ENCODE results near the gene ACOT7.

ACOT7 gene

DNA sequence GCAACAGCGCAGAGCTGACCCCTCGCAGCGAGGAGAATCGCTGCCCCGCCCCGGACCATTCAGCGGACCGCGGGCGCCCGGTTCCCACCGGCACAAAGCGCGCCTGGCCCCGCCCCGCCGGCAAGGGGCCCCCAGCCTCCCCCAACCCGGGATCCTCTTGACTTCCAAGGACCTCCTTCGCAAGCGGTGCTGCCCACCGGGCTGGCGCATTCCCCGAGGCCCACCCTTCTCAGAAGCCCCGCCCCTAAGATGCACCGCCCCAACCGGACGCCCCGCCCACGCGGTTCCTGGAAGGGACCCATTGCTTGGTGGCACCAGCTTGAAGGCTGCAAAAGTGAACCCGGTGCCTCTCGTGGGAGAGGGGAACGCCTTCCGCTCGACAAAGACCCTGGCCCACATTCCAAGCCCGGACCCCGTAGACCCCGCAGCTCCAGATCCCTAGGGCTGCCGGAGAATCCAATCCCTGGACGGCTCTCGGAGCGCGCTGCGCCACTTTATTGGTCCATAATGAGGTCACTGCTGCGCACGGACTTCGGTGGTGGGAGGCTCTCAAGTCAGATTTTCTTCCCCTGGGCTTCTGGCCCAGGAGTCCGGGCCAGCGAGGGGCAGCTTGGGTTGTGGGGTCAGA is 147.6 kb downstream of the ACOT7 start:
- peak; percentile 21 for DNase-seq

DNA sequence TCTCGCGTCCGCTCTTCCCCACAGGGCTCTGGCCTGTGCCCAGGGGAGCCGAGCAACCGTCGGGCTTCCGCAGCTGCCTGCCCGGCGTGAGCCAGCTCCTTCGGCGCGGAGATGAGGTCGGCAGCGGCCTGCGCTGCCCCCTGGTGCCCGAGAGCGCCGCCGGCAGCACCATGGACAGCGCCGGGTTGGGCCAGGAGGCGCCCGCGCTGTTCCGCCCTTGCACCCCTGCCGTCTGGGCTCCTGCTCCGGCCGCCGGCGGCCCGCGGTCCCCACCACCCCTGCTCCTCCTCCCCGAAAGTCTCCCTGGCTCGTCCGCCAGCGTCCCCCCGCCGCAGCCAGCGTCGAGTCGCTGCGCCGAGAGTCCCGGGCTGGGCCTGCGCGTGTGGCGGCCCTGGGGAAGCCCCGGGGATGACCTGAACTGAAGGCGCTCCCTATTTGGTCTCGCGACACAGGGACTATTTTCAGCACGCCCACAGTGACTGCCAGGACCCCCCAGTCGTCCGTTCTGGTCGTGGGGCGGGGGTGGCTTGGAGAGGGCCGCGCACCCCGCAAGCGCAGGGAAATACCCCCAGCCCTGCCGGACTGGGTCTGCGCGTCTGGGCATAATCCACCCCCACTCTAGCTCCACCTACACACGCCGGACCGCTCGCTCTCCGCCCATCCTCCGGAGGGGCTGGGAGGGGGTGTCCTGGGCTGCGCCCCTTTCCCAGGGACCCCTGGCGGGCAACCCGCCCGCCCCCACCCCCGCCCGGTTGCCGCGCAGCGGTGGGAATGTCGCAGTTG is 148.3 kb downstream of the ACOT7 start:
- peak; percentile 57 for DNase-seq

DNA sequence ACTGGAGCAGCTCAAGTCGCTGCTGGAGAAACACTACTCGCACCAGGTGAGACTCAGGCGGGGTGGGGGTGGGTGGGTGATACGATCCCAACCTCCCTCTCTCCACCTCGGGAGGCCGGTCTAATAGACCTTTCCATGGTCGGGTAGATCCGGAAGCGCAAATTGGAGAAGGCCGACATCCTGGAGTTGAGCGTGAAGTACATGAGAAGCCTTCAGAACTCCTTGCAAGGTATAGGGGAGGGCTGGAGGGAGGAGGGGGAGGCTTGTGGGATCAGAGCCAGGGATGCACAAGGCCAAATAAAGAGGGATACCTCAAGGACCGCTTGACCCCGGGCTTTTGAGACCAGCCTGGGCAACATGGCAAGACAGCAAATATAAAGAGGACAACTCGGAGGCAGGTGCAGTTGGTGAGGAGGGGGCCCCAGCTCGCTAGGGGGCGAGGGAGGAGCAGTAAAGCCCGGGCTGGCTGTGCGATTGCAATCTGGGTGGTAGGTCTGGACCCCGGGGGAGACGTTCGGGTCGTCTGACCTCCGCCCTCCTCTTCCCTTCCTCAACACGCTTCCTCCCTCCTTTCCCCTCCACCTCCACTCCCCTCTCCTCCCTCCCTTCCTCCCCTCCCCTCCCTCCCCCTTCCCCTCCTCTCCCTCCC is 149.0 kb downstream of the ACOT7 start:
- DNase-seq = no peak

DNA sequence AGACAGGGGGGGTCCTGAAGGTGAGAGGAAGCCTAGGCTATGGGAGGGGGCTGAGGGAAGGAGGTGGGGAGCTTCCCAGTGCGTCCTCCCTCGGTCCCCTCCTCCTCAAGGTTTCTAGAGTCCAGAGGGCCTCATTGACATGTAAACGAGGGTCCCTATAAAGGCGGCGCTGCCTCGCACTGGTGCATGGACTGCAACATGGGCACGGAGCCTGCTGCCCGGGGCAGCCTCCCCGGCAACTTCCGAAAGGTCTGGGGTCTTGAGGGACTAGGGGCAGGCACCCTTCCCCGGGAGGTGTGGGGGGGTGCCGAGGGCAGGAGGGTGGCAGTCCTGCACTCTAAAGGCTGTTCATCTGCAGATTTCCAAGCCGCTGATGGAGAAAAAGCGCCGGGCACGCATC is 149.6 kb downstream of the ACOT7 start, which contains the start of gene HES3:
HES3 (plus strand) TSS at position 187 of the 400 bp plus-strand sequence; CDS start at position 374, 187 bp downstream.
- DNase-seq = no peak

DNA sequence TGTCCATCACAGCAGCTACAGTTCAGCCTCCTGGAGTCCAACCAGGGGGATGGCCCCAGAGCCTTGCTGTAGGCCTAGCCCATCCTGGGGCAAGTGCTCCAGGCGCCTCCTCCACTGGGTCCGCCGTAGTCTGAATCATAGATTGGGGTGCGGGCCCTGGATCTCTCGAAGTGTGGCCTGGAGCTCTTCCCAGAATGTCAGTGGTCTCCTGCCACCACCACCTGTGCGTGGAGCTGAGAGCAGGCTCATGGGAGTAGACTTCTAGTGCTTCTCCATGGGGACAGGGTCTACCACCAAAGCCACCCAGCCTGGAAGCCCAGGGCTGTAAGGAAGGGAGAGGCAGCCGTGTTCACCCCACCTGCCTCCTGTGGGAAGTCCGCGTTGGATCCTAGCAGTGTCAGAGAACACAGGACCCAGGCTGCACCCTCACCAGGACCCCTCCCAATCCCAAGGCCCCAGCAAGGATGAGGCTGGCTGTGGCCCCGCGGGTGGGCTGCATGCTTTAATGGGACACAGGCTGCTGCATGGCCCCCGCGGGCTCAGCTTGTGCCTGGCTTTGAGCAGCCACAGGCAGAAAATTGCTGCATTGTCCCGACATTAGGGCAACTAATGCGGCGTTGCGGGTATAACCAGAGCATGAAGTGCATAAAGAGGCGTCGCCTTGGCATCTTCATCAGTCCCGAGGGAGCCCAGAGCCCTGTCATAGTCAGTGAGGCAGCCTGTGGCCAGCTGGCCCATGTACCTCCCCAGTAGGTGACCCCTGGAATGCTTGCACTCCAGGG is 150.3 kb downstream of the ACOT7 start:
- DNase-seq = no peak

DNA sequence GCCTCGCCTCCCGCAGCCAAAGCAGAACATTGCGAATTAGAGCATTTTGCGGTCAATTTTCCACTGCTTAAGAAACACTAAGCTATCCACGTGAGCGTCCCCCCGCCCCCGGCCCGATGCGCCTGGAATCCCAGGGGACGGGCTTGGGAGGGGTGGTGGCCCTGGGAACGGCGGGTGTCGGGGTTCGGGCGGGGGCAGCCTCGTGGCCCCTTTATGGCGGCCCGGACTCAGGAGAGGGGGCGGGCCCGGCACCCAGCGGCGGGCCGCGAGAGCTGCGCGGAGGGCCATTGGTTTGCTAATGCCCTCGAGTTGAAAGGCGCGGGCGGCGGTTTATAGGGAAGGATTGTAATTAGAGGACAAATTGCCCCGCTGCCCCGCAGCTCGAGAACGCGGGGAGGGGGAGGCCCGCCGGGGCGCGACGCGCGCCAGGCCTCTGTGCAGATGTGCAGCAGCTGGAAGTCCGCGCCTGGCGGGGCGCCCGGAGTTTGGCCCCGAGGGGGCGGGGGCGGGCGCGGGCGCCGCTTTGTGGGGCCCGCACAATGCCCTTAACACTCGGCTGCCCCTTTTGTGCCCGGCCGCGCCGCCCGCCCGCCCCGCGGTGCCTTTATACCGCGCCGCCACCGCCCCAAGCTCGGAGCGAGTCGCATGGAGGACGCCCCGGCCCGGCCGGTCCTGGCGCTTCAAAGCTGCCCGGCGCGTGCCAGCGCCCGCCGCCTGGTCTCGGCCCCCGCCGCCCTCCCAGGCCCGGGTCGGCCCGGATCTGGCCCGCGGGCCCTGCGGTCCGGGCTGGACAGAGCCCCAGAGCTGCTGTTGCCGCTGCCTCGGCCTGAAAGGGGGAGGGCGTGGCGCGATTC is 151.5 kb downstream of the ACOT7 start:
- no peak for DNase-seq

DNA sequence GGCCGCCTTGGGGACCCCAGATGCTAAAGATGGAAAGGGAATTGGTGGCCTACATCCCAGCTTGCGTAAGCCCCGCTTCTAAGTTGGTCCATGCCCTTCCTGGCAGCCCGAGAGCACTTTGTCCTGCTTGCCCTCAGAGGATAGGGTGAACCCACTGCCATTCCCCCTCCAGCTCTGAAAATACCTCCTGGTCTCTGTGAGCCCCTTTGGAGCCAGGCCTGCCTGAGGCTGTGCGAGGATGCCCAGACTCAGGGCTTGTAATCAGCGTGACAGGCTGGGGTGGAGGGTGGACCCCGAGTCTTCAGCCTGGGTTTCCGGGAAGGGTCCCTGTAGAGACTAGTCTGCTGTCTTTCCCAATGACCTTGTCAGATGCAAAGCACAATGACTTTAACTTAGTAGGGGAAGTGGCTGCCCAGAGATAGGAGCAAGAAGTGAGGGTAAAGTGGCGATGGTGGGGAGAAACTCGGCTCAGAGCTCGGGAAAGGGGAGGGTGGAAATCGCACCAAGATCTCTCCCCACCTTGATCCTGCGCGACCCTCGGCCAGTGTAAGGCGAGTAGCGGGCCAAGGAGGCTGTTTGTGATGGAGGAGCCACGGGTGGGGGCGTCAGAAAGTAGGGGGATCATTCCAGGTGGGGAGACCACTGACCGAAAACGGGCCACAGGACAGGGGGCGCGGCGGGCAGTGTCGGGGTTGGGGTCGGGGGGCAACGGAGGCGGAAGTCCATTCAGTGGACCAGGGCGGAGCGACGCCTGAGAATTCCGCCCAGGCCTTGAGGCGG is 152.3 kb downstream of the ACOT7 start:
- no peak for DNase-seq

DNA sequence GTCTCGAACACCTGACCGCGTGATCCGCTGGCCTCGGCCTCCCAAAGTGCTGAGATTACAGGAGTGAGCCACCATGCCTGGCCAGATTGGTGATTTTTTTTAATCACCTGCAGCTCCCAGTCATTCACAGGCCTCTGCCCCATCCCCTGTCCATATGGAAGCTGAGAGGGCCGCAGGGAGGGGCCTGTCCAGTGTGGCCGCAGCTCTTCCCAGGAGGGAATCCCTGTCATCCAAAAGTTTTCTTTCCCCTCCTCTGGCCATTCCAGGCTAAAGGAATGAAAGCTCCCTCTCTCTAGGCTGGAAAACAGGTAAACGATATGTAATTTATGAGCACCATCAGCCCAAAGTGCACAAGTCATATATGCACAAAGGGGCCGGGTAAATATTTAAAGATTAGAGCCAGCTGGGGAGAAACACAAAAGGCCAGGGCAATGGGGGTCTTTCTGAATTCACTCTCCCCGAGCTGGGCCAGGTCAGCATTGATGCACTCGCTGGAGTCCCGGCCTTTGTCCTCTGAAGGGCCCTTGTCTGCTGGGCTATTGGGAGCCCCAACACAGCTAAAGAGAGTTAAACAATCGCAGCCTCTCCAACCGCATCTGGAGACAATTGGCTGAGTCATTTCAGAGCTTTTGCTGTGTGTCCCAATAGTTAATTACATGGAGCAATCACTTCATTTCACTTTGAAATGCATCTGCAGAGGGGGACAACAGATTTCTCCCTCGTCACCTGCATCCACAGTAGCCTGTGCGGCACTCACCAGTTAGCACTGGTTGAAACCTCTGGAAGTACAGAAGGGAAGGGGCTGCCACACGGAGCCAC is 153.4 kb downstream of the ACOT7 start:
- DNase-seq = no peak

DNA sequence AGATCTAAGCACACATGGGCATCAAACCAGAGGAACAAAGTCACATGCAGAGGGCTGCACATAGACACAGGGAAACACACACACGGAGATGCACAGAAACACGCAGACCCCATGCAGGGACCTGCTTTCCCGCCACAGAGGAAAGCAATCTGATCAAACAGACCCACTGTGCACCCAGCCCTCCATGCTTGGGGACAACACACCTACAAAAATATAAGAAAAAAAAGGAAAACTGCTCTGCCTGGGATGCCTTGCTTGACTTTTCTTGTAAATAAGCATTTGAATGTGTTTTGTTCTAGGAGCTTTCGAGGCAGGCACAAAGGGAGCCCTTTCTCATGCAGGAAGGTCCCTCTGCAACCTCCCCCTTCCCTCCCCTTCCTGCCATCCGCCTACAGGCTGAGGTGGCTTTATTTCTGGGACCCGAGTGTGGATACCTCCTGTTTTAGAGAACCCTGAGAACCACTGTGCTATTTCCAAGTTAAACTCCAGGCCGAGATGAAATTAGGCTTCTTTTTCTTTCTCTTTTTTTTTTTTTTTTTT is 154.3 kb downstream of the ACOT7 start:
- DNase-seq = no peak

DNA sequence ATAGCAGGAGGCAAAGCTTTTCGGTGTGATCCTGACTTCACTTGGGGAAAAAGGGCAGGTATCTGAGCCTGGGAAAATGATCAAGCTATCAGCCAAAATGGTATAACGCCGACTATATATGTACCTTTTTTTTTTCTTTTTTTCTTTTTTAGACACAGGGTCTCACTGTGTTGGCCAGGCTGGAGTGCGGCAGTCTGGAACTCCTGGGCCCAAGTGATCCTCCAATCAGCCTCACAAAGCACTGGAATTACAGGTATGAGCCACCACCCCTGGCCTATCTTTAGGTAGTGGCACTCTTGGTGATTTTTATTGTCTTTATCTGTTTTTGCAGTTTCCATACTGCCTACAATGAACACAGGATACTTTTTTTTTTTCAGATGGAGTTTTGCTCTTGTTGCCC is 156.5 kb downstream of the ACOT7 start:
- no peak for DNase-seq

DNA sequence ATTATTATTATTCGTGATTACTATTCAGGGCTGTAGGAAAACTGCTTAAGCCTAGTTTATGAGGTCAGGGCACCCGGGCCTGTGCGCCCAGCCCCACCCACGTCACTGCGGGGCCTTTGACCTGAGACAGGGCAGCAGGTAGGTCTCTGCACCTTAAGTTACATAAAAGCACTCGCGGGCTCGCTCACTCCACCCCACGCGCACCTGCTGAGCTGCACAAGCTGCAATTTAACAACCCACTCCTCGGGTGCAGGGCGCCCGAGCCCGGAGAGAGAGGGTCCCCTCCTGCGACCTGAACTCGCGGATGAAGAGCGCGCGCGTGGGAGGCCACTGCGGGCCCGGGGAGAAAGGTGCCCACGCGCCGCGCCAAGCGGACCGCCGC is 158.3 kb downstream of the ACOT7 start:
- DNase-seq = no peak

DNA sequence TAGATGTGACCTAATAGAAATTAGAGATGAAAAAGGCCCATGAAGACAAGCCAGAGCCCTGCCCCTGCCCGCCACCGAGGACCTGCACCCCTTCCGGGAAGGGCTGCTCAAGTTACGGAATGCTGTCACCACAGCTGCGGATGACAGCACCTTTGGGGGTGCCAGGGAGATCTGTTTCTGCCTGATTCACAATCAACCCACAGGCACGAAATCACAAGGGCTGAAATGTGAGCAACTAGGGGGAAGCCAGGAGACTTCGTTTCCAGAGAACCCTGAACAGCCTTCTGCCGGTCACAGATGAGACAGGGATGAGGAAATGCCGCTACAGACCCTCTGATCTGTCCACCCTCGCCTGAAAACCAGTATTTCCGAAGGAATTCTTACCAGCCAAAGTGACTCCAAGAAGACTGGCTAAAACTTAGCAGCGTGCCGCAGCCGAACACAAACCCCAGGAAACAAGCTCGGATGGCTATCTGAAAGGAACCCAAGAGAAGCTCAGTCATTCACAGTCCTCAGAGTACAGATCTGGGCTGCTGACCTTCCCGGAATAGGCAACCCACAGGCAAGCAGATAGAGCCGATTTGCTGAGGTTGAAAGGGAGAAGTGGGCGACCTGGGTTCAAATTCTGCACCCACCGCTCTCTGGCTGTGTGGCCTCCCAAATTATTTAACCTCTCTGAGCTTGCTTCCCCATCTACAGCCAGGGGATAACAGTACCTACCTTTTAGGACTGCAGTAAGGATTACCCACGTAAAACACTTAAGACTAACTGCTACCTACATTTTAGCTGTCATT is 158.9 kb downstream of the ACOT7 start:
- no peak for DNase-seq

DNA sequence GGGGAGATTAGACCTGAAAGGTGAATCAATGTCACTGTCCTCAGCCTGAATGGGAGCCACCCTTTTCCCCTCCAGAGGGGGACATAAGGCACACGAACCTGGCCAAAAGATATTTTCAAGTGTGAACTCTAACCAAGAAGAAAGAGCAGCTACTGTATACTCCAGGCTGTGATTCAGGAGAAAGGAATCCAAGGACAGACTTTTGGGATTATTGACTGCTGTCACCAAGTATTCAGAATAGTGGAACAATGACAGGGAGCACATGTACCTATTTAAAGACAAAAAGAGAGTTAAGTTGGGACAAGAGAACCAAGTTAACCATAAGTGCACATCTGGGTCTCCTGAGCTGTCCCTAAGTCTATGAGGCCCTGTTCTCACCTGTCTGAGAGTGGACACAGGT is 160.2 kb downstream of the ACOT7 start:
- no peak for DNase-seq

DNA sequence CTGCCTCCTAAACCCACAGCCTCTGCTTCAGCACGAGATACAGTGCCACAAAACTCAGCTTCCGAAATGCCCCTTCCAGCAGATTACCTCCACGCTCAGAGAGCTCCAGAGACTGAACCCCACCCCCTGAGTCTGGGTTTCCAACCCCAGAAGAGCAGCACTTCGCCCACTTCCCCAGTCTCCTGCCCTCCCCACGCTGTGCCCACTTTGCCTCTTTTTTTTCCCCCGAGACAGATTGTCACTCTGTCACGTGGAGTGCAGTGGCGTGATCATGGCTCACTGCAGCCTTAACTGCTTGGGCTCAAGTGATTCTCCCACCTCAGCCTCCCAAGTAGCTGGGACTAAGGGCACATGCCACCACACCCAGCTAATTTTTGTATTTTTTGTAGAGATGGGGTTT is 167.9 kb downstream of the ACOT7 start:
- no peak for DNase-seq

DNA sequence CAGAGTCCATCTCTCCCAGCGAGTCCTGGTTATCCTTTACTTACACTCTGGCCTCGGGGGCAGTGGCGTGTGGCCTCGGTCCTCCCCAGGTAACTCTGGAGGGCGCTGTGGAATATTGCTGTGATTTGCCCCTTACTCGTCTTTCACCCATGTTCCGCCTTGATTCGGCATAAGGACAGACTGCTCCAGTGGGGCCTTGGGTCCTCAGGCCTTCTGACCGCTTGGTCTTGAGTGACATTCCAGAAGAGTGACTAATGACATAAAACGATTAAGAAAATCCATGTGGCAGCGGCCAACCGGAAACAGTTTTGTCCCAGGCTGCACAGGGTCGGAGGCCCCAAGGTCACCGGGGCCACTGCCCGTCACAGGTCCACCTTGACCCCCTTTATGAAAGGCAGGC is 168.8 kb downstream of the ACOT7 start:
- DNase-seq = no peak

DNA sequence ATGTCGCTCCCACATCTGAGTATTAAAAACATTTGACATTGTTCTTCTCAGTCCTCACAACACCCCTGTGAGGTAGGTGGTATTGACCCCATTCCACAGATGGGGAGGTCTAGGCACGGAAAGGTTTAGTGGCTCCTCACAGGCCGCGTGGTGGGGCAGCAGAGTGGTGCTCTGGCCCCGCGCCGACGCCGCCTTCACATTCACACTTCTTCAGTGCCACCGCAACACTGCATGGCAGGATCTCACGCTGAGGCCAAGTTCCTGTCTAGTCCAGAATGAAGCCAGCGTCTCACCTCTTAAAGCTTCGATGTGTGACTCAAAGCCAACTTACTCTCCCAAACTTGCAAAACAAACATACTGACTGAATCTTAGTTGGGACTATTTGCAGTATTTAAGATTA is 169.9 kb downstream of the ACOT7 start:
- no peak for DNase-seq

DNA sequence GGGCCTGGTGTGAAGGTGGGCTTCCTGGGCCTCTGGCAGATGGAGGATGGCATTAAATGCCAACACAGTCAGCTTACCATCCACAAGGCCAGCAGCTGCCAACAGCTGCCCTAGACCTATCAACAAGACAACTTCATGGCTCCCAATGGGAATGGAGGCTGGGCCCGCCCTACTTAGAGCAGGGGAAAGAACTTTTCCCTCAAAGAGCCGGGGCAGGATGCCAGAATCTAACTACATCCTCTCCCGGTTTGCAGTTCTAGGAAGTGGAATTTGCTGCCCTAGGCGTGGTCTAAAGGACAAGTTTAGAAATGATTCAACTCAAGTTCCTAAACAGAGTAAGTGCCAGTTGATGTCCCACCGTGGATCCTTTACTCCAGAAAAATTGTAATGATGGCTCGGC is 170.9 kb downstream of the ACOT7 start:
- no peak for DNase-seq

DNA sequence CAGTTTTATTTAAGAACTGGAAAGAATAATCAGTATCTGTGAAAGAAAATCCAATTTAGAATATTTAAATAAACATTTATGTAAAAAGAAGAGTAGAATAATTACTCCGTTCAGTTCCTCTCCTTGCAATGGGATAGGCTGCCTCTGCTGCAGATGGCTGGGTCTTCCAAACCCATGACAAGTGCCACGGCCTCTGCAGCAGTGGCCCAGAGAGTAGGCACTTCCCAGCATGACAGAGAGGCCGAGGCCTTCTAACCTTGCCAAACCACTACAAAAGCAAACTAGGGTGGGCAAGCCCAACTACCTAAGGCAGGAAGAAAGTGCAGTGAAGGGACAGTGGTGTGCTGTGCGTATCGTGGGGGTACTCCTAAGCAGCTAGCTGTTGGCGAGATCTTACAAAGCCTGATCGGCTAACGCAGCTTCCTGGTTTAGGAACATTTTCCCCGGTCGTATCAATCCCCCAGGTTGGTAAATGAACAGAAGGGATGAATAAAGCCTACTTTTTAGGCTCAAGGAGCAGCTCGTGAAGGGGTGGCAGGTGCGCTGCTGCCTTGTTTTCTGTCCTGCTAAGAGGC is 172.3 kb downstream of the ACOT7 start:
- DNase-seq = no peak

DNA sequence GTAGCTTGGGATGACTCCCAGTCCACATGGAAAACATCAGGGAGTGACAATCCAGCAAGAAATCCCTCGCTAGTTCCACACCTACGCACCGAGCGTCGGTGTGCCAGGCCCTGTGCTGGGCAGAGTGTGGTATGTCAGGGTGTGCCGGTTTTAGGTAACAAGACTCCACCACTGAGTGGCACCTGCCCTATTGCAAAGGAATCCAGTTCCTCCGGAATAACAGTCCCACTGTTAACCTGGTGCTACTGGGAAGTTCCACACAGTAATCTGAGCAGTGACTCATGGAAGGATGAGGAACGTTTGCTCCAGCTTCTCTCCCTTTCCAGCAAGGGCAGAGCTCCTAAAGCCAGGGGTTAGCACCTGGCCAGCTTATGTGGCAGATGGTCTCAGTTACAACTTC is 173.3 kb downstream of the ACOT7 start:
- DNase-seq = no peak

Data from activated gamma-delta T cell (primary cell).